GM21723 (cell line): ENCODE data around the gene MDN1.
"Not testable (repeated sequence)": the region's sequence is repeated elsewhere in the genome, so short reads cannot be mapped to it uniquely, and the experiment has no call there.

Experiments used
- ATAC-seq: cut with Tn5 transposase; IDR thresholded peaks from one replicate; pipeline ENCODE4 v1.9.1; 2021; ENCODE audit warnings: mild to moderate bottlenecking, moderate library complexity; ENCODE audit not compliant: unreplicated experiment

Gene MDN1

DNA sequence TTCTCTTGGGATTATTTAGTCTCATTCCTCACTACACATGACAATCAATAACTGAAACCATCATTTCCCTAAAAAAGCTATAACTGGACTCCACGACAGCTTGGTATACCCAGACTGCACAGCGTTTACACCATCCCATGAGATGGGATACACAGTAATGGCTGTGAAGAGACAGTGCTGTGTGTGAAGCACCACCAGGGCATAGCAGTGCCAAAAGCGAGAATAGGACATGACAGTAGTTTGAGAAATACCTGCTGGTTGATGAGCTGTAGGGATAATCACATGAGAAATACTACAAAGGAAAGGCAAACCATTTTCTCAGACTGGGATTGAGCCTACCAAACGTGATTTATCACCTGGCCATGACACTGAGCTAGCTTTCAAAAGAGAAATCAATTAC, 158.6 kb downstream of the MDN1 start:
- no peak for ATAC-seq

DNA sequence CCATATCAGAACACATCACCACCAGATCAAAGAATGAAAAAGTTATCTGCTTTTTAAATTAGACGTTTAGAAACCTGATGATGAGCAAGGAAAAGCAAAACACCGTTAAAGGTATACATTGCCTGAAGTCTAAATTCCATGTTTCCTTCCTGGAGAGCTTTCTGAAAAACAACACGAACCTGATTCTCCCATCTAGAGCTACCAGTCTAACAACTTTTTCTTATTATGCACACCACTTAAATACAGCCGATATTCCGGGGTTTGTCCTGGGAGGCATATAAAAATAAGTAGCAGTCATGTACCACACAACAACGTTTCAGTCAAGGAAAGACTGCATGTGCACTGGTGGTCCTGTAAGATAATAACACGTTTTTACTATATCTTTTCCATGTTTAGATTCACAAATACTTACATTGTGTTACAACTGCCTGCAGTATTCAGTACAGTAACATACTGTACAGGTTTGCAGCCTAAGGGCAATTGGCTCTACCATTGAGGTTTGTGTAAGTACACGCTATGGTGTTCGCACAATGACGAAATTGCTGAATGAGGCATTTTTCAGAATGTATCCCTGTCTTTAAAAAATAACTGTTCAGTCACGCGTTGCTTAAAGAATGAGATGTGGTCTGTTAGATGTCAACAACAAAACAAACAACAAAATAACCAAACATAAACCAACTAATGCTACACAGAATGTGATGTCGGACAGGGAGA, 162.0 kb downstream of the MDN1 start:
- no peak for ATAC-seq

DNA sequence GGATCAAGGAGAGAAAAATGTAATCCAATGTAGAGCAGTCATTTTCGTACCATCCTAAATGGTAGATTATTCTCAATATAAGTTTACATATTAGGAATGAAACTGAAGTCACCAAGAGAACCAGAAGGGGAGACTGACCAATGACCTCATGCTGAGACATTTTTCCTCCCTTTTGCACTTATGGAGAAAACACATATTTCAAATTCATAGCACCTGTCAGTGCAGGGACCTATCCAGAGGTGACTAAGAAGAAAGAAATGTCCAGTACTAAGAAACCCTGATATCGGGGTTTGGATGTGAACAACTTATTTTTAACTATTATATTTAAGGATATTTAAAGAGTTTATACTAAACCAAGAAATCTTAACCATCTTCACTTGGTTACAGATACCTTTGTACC, 164.5 kb downstream of the MDN1 start:
- ATAC-seq = no peak

DNA sequence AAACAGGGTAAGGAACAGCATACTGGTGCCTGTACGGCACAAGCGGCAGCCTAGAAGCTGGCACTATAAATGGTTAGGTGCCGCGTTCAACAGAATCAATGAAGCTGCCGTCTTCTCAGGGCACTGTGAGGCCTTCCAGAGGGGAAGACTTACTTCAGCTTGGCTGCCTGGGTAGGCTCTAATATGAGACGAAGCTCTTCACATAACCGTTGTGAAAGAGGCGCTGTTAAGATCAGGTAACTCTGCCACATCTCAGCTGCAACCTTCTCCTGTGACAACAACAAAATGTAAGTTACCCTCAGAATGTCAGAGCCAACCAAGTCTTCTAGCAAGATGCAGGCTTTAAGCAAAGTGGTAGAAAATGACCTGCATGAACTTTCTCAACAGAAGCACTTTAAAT, 169.0 kb downstream of the MDN1 start:
- ATAC-seq = no peak

DNA sequence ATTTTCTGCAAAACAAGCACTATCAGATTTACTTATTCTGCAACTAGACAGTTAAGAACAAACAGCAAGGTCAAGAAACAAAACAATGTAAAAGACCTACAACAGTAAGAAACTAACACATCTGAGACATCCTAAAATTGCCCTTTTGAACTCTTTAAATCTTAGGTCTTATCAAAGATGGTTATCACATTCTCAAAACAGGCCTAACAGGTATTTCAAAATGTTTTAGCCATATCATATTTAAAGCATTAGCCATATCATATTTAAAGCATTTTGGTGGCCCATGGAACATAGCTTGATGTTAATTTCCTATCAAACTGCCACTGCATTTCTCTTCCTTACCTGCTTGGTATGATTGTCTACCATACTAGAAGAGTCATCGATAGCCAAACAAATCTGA, 169.9 kb downstream of the MDN1 start:
- ATAC-seq = no peak

DNA sequence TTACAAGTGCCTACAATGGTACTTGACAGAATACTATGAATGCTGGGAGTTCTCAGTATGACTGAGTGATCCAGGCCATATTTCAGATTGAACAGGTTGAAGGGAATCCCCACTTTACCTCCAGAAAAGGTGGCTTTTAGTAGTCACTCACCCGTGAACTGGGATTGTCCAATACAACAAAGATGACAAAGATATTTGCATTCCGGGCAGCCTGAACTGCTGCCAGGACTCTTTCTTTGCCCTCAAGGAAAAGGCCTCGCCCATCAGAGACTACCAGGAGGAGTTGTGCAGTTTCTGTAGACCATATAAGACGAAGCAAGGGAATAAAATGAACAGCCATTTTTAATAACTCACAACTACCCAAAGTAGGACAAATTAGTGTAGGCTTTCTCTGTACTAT, 174.7 kb downstream of the MDN1 start:
- no peak for ATAC-seq

DNA sequence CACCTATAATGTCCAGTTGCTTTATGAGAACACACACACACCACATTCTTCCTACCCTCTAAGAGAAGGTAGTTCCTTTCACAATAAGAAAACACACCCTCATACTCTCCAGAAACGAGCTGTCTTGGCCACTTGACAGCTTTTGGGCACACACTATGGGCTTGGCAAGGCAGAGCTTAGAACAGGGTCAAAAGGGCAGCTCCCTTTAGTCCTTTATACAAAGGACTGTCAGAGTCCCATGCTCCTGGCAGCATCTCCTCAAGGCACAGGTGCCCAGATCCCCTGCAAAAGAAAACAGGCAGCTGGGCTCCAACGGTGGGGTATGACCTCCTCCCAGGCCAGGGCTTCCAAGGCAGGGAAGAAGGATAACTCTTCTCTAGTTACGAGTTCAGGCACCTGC, 176.2 kb downstream of the MDN1 start:
- no peak for ATAC-seq

DNA sequence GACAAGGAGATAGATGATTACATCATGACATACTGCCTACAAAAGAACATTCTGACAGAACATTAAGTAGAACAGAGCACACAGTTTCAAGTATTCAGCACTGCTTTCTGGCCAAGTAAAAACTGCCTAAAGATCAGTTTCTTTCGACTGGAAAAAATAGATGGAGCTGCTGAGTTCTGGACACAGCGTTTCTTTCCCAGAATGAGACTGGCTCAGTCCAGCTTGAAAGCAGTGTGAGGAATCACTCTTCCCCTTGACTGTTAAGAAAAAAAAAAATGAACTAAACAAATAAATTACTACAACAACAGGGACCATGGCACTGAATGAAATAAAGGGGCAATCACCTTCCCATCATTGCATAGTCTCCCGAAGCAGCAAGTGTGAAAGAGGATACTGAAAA, 176.6 kb downstream of the MDN1 start:
- ATAC-seq = no peak

DNA sequence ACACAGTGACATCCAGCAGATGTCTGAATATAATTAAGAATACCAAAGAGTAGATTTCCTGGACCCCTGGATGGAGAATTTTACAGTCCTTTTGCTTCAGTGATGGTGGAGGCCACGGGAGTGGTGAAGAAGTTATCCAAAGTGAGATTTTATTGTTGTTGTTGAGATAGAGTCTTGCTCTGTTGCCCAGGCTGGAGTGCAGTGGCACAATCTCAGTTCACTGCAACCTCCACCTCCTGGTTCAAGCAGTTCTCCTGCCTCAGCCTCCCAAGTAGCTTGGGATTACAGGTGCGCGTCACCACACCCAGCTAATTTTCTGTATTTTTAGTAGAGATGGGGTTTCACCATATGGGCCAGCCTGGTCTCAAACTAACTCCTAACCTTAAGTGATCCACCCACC, 178.0 kb downstream of the MDN1 start:
- ATAC-seq = not testable (repeated sequence)

DNA sequence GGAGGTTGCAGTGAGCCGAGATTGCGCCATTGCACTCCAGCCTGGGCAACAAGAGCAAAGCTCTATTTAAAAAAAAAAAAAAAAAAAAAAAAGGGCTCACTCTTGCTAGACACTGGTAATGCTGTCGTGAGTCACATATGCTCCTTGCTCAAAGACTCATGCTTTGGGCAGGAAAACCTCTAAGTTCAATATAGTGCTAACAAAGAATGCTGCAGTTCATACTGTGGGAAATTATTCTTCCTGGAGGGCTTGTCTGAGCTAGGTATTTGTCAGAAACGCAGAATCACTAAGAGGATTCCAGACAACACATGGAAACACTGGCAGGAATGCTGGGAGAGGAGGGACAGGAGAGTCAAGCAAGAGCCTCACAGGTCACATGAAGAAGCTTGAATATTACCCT, 178.8 kb downstream of the MDN1 start:
- no peak for ATAC-seq

DNA sequence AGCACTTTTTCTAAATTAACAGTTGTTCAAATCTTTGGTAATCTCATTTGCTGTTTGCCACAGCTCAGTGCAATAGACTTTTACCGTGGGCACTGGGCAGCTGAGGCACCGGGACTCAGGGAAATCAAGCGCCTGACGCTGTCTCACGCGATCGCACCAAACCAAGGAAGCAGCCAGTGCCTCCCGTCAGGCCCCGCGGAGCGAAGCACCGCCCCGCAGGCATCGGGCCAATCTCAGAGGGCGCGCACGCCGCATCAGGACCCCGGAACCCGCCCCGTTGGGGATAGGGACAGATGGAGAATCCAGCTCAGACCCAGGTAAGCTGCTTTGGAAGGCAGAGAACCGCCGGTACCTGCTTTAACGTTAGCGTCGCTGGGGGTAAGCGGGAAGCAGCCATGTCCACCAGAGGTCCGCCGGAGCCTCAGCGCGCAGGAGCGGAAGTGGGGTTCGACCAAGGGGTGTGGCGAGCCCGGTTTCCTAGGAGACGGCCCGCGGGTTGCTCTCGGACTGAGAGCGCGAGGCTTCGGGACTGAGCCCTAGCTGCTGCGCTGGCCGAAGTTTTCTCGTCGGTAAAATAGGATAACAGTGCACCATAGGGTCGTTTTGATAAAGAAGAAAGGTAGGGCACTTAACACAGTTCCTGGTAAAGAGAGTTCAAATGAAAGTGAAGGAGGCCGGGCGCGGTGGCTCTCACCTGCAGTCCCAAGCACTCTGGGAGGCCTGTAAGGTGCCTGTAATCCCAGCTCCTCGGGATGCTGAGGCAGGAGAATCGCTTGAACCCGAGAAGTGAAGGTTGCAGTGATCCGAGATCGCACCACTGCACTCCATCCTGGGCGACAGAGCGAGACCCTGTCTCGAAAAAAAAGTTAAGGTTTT, 181.0 kb downstream of the MDN1 start, which contains the start of gene LYRM2:
TSS of gene LYRM2 (minus strand) at position 428 of the 876 bp plus-strand sequence. CDS start at position 397, 31 bp downstream.
- peak; percentile 99 for ATAC-seq

DNA sequence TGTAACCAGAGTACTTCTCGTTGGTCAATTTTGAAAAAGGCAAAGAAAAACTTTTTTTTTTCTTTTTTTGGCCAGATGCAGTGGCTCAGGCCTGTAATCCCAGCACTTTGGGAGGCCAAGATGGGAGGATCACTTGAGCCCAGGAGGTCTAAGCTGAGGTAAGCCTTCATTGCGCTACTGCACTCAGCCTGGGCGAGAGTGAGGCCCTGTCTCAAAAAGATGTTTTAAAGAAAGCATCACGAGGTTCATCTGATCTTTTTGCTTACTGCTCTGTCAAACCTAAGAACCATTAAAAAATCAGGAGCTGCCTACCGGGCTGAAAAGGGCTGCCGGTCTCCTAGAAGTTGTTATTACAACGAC, 181.7 kb downstream of the MDN1 start:
- peak; percentile 15 for ATAC-seq

DNA sequence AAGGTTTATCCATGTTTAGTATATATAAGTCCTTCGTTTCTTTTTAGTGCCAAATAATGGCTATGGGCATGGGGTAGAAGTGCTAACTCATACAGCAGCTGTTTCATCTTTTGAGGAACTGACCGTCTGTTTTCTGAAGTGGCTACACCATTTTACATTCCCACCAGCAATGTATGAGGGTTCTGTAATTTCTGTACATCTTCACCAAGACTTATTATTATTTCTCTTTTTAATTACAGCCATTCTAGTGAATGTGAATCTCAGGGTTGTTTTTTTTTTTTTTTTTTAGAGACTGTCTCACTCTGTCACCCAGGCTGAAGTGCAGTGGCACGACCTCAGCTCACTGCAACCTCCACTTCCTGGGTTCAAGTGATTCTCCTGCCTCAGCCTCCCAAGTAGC, 183.2 kb downstream of the MDN1 start:
- not testable (repeated sequence) for ATAC-seq

DNA sequence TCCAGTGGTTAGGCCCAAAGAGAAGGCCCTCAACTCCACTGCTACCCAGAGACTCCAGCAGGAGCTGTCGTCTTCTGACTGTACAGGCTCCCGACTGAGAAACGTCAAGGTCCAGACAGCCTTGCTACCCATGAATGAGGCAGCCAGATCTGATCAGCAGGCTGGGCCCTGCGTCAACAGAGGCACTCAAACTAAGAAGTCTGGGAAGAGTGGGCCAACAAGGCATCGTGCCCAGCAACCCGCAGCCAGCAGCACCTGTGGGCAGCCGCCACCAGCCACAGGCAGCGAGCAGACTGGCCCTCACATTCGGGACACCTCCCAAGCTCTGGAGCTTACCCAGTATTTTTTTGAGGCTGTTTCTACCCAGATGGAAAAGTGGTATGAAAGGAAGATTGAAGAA, 189.1 kb downstream of the MDN1 start:
- no peak for ATAC-seq

DNA sequence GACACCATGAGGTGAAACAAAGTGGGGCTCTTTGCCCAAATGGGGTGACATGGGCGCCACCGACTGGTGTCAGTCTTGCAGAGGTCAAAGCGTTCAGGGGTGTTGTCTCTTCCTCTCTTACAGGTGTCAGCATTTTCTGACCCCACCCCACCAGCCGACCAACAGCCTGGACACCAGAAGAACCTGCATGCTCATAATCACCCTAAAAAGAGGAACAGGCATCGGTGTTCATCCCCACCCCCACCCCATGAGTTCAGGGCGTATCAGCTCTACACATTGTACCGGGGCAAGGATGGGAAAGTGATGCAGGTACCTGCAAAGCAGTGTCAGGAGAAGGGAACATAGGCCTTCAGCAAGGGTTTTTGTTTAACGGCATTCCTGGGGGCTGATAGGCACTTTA, 195.8 kb downstream of the MDN1 start:
- no peak for ATAC-seq

DNA sequence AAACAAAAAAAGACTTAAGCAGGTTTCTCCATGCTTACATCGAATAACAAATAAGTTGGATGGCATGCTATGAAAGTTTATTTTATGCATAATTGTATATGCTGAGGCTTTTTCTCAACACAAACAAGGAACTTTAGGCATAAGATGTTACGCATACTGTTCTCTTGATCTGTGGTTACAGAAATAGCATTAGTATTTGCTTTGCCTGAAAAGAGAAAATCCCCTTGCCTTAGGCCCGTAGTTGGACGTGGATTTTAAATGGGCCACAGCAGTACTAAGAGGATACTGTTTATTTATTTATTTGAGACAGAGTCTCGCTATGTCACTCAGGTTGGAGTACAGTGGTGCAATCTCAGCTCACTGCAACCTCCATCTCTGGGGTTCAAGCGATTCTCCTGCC, 200.0 kb downstream of the MDN1 start:
- no peak for ATAC-seq

DNA sequence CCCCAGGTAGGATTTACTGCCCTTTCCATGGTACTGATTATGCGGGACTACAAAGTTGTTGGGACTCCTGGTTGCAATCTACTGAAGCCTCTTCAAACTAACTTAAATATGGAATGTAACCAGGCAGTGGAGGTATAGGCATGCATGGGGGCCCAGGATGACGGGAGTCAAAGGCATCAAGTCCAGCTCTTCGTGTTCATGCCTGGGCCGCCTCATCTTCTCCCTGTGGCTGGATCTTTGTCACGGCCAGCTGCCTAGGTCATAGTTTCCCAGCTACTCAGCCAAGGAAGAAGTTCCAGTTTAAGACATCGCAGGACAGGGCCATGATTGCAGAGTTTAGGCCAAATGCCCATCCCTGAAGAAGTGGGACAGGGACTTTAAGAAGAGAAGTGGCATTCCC, 201.6 kb downstream of the MDN1 start:
- ATAC-seq = no peak

DNA sequence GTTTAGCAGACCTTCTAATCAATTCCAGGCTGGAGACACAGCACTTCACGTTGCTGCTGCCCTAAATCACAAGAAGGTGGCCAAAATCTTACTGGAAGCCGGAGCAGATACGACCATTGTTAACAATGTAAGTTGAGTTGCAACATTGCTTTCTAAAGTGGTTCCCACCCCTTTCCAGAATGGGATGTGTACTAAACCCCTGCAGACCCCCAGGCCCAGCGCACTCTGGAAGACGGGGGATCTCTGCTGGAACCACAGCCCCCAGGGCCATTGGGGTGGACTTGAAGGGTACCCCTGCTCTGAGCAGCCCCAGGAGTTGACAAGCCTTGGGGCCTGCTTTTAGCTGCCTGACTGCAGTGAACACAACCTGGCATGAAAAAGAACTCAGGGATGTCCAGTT, 203.1 kb downstream of the MDN1 start:
- no peak for ATAC-seq

DNA sequence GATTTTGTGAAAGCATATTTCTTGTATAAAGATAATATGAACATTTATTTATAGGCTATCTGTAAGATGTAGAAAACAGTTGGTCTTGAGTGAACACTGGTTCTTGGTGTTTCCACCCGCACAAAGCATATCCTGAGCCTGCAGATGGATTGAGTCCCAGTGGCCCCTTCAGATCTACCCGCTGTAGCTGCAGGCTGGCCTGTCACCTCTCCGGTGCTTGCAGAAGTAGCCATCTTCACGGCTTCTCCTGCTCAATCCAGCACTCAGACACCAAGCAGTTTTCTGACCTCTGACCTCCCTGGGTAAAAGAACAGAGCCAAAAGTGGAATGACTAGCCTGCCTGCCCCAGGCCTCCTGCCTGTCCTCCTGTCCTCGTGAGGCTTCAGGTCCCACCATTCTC, 203.7 kb downstream of the MDN1 start:
- ATAC-seq = no peak

DNA sequence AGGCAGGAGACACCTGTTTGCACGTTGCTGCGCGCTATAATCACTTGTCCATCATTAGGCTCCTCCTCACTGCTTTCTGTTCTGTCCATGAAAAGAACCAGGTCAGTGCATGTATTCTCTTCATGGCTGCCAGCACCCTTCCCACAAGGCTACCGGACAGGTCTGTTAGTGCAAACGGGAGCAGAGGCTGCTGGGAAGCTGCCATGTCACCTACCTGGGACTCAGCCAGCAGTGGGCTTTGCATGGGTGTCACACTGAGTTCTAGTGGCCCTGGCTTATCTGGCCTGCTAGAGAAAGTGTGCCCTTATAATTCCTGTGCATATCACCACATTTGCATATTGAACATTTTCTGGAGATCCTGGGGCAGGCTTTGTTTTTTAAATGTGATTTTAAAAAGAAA, 205.8 kb downstream of the MDN1 start:
- ATAC-seq = no peak

DNA sequence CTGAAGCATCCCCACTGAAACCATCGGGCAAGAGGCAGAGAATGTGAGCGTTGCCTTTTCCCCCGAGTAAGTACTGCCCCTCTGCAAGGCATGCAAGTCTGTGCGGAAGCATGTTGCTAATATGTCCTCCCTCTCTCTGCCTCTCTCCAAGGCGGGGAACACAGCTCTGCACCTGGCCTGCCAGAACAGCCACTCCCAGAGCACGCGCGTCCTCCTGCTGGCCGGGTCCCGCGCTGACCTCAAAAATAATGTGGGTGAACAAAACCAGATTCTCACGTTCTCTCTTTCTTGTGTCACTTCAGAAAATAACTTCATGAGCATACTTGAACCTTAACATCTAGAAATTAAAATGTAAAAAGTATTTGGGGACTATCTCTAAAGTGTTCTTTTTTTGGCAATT, 207.5 kb downstream of the MDN1 start:
- no peak for ATAC-seq

DNA sequence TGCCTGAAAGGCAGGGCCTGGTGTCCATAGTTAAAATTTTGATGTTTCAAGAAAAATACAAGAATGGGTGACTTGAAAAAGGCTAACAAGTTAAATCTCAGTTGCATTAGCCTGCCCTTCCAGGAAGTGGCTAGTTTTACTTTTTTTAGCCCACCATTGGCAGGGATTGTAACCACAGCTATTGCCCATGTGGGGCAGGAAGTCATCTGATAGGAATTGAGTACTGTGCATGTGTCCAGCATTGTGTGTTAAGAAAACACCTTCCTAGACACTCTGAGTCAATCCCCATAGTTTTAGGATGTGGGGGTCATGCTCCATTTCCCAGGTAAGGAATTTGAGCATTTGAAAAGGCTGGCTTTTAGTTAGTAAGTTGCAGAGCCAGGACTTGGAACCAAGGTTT, 207.9 kb downstream of the MDN1 start:
- no peak for ATAC-seq
